DND-41 (cell line): ENCODE data around the gene NDUFA7.

Experiments used
- CTCF ChIP-seq: IDR thresholded peaks from 2 replicates; pipeline ENCODE4 v1.5.1; 2012; ENCODE audit warnings: borderline replicate concordance, low read length, moderate library complexity, mild to moderate bottlenecking; ENCODE audit not compliant: poor library complexity, severe bottlenecking; ENCODE audit errors: extremely low read depth
- EZH2 ChIP-seq: IDR thresholded peaks from 3 replicates; pipeline ENCODE4 v1.6.1; 2012; ENCODE audit warnings: borderline replicate concordance, low read depth, mild to moderate bottlenecking, moderate library complexity, low read length, inconsistent platforms; ENCODE audit not compliant: severe bottlenecking

GRCh38 chr19:8261881-8262280 lies 59.3 kb downstream of the NDUFA7 start:
- TF ChIP-seq CTCF (no peak), EZH2 (no peak)
